SK-N-SH treated with all-trans-retinoic acid at 6 μM for 48 hours (cell line): ENCODE results near the gene GMNC.

Source experiments
- ATAC-seq: fragments of 200-7000 bp; cut with Tn5 transposase; 3 replicates; pipeline ENCODE4 v1.9.1; 2020; ENCODE audit warnings: mild to moderate bottlenecking, moderate library complexity
- ARNTL ChIP-seq: fragments of 450-650 bp; formaldehyde crosslinking; IDR thresholded peaks from 2 replicates; pipeline ENCODE4 v1.5.0; 2020; ENCODE audit warnings: low read depth, mild to moderate bottlenecking, moderate library complexity, borderline replicate concordance
- BACH2 ChIP-seq: fragments of 250-450 bp; sonication (Bioruptor Pico); IDR thresholded peaks from 2 replicates; pipeline ENCODE4 v1.9.0; 2021; ENCODE audit warnings: mild to moderate bottlenecking, borderline replicate concordance
- CSDC2 ChIP-seq: fragments of 250-450 bp; sonication (Bioruptor Pico); IDR thresholded peaks from 2 replicates; pipeline ENCODE4 v1.5.0; 2020; ENCODE audit warnings: mild to moderate bottlenecking, moderate library complexity
- GLIS3 ChIP-seq: fragments of 250-450 bp; sonication (Bioruptor Pico); IDR thresholded peaks from 2 replicates; pipeline ENCODE4 v1.5.0; 2020; ENCODE audit warnings: mild to moderate bottlenecking, moderate library complexity
- ISL1 ChIP-seq: fragments of 250-450 bp; sonication (Bioruptor Pico); IDR thresholded peaks from 2 replicates; pipeline ENCODE4 v2.1.2; 2022; ENCODE audit warnings: mild to moderate bottlenecking, moderate library complexity
- OSR1 ChIP-seq: fragments of 250-450 bp; sonication (Bioruptor Pico); IDR thresholded peaks from 2 replicates; pipeline ENCODE4 v1.8.0; 2022; ENCODE audit warnings: moderate library complexity, mild to moderate bottlenecking, inconsistent platforms
- PPARA ChIP-seq: fragments of 250-450 bp; sonication (Bioruptor Pico); IDR thresholded peaks from 2 replicates; pipeline ENCODE4 v1.5.0; 2020; ENCODE audit warnings: mild to moderate bottlenecking, borderline replicate concordance
- RARB ChIP-seq: fragments of 250-450 bp; sonication (Bioruptor Pico); IDR thresholded peaks from 2 replicates; pipeline ENCODE4 v1.8.0; 2021; ENCODE audit warnings: mild to moderate bottlenecking, moderate library complexity
- SNAI2 ChIP-seq: fragments of 250-450 bp; sonication (Bioruptor Pico); IDR thresholded peaks from 2 replicates; pipeline ENCODE4 v1.5.0; 2020; ENCODE audit warnings: mild to moderate bottlenecking, moderate library complexity
- TCF4 ChIP-seq: fragments of 250-450 bp; sonication (Bioruptor Pico); IDR thresholded peaks from 2 replicates; pipeline ENCODE4 v1.8.0; 2021; ENCODE audit warnings: mild to moderate bottlenecking, moderate library complexity, borderline replicate concordance
- TOX ChIP-seq: fragments of 250-450 bp; sonication (Bioruptor Pico); IDR thresholded peaks from 2 replicates; pipeline ENCODE4 v1.8.0; 2021; ENCODE audit warnings: mild to moderate bottlenecking, moderate library complexity, borderline replicate concordance
- ZC3H10 ChIP-seq: fragments of 250-450 bp; sonication (Bioruptor Pico); IDR thresholded peaks from 2 replicates; pipeline ENCODE4 v1.5.1; 2021; ENCODE audit warnings: mild to moderate bottlenecking, moderate library complexity
- ZFP30 ChIP-seq: fragments of 450-650 bp; formaldehyde crosslinking; IDR thresholded peaks from 2 replicates; pipeline ENCODE4 v1.5.0; 2022; ENCODE audit warnings: mild to moderate bottlenecking, moderate library complexity
- ZNF565 ChIP-seq: fragments of 450-650 bp; formaldehyde crosslinking; conservative IDR thresholded peaks from 2 replicates; pipeline ENCODE4 v1.5.0; 2020; ENCODE audit warnings: low read depth, mild to moderate bottlenecking, moderate library complexity
- ZNF70 ChIP-seq: fragments of 450-650 bp; formaldehyde crosslinking; IDR thresholded peaks from 2 replicates; pipeline ENCODE4 v1.5.0; 2020; ENCODE audit warnings: mild to moderate bottlenecking, moderate library complexity
- ZNF8 ChIP-seq: fragments of 450-650 bp; formaldehyde crosslinking; IDR thresholded peaks from 2 replicates; pipeline ENCODE4 v1.5.0; 2020; ENCODE audit warnings: mild to moderate bottlenecking, moderate library complexity
- TF ChIP-seq, protein P1 (sequence below): fragments of 250-450 bp; sonication (Bioruptor Pico); IDR thresholded peaks from 2 replicates; pipeline ENCODE4 v1.8.0; 2020; ENCODE audit warnings: mild to moderate bottlenecking, moderate library complexity, borderline replicate concordance
- TF ChIP-seq, protein P2 (sequence below): fragments of 250-450 bp; sonication (Bioruptor Pico); IDR thresholded peaks from 2 replicates; pipeline ENCODE4 v1.8.0; 2021; ENCODE audit warnings: low read depth, mild to moderate bottlenecking, moderate library complexity, borderline replicate concordance
- TF ChIP-seq, protein P3 (sequence below): fragments of 250-450 bp; sonication (Bioruptor Pico); IDR thresholded peaks from 2 replicates; pipeline ENCODE4 v1.5.0; 2020; ENCODE audit warnings: mild to moderate bottlenecking, moderate library complexity
- TF ChIP-seq, protein P4 (sequence below): fragments of 250-450 bp; sonication (Bioruptor Pico); IDR thresholded peaks from 2 replicates; pipeline ENCODE4 v1.5.1; 2021; ENCODE audit warnings: mild to moderate bottlenecking, moderate library complexity
- TF ChIP-seq, protein P5 (sequence below): fragments of 250-450 bp; sonication (Bioruptor Pico); IDR thresholded peaks from 2 replicates; pipeline ENCODE4 v1.5.1; 2020; ENCODE audit warnings: low read depth, mild to moderate bottlenecking, moderate library complexity

The GMNC gene

DNA sequence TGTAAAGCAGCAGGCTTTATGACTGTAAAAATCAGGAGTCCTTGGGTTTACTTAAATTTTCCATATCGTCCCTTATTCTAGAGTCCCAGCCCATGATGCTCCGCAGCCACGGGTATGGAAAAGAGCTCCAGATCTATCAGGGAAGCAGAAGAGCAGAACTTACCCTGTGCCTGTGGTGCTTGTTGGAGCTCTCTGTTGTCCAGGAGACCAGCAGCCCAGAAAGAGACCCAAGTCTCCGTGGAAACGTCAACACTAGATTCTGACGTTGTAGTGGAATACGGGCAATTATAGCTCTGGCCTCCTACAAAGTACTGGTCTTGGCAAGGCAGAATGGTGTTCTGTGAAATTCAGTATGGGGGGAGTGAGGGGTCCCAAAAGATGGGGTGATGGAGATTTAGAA lies 2.0 kb downstream of the GMNC start:
- no peak for ATAC-seq
- TF ChIP-seq, protein P1, sequence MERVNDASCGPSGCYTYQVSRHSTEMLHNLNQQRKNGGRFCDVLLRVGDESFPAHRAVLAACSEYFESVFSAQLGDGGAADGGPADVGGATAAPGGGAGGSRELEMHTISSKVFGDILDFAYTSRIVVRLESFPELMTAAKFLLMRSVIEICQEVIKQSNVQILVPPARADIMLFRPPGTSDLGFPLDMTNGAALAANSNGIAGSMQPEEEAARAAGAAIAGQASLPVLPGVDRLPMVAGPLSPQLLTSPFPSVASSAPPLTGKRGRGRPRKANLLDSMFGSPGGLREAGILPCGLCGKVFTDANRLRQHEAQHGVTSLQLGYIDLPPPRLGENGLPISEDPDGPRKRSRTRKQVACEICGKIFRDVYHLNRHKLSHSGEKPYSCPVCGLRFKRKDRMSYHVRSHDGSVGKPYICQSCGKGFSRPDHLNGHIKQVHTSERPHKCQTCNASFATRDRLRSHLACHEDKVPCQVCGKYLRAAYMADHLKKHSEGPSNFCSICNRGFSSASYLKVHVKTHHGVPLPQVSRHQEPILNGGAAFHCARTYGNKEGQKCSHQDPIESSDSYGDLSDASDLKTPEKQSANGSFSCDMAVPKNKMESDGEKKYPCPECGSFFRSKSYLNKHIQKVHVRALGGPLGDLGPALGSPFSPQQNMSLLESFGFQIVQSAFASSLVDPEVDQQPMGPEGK (CRISPR knock-in tag): no peak

DNA sequence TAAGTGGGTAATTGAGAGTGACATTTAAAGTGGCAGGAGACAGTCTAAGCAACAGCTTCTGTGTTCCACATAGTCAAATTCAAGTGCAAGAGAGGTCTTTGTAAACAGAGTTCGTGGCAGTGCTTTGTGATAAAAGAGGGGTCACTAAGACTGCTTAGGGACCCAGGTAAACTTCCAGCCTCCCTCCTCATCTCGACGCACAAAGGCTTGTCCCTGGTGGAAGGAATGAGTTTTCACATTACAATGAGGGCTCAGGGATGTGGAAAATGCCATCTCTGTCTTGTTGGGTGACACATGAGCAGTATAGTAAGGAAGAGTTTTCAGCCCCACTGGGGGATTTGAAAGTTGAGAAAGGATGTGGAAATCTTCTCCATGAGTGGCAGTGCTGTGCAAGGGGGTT lies 7.3 kb downstream of the GMNC start:
- TF ChIP-seq TCF4 (CRISPR knock-in tag): no peak
- TF ChIP-seq ZFP30 (CRISPR knock-in tag): no peak
- TF ChIP-seq ZC3H10: no peak
- no peak for TF ChIP-seq CSDC2 (CRISPR knock-in tag)
- no peak for TF ChIP-seq BACH2
- TF ChIP-seq, protein P2, sequence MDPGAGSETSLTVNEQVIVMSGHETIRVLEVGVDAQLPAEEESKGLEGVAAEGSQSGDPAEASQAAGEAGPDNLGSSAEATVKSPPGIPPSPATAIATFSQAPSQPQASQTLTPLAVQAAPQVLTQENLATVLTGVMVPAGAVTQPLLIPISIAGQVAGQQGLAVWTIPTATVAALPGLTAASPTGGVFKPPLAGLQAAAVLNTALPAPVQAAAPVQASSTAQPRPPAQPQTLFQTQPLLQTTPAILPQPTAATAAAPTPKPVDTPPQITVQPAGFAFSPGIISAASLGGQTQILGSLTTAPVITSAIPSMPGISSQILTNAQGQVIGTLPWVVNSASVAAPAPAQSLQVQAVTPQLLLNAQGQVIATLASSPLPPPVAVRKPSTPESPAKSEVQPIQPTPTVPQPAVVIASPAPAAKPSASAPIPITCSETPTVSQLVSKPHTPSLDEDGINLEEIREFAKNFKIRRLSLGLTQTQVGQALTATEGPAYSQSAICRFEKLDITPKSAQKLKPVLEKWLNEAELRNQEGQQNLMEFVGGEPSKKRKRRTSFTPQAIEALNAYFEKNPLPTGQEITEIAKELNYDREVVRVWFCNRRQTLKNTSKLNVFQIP (CRISPR knock-in tag): no peak
- no peak for TF ChIP-seq OSR1 (CRISPR knock-in tag)
- TF ChIP-seq ZNF565 (CRISPR knock-in tag): no peak
- no peak for TF ChIP-seq ZNF70
- no peak for TF ChIP-seq RARB (CRISPR knock-in tag)
- no peak for TF ChIP-seq SNAI2 (CRISPR knock-in tag)
- no peak for TF ChIP-seq GLIS3 (CRISPR knock-in tag)
- TF ChIP-seq, protein P1 (CRISPR knock-in tag): no peak
- TF ChIP-seq TOX (CRISPR knock-in tag): no peak
- TF ChIP-seq ARNTL: no peak

DNA sequence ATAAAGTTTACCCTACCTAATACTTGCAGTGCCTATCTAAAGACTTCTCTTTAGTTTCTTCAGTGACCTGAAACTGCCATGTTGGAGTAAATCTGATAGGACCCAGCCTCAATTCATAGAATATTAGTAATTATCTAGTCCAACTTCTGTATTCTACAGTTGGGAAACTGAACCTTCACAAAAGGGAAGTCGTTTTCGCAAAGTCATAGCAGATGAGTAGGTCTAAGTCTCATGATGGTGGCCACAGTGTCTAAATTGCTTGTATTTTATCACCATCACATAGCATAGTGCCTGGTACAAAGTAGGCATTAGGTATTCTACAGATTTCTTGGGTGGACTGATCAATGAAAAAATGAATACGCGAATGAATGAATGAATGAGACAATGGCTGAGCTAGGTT lies 8.4 kb downstream of the GMNC start:
- ATAC-seq: no peak
- no peak for TF ChIP-seq ZNF70
- TF ChIP-seq, protein P3, sequence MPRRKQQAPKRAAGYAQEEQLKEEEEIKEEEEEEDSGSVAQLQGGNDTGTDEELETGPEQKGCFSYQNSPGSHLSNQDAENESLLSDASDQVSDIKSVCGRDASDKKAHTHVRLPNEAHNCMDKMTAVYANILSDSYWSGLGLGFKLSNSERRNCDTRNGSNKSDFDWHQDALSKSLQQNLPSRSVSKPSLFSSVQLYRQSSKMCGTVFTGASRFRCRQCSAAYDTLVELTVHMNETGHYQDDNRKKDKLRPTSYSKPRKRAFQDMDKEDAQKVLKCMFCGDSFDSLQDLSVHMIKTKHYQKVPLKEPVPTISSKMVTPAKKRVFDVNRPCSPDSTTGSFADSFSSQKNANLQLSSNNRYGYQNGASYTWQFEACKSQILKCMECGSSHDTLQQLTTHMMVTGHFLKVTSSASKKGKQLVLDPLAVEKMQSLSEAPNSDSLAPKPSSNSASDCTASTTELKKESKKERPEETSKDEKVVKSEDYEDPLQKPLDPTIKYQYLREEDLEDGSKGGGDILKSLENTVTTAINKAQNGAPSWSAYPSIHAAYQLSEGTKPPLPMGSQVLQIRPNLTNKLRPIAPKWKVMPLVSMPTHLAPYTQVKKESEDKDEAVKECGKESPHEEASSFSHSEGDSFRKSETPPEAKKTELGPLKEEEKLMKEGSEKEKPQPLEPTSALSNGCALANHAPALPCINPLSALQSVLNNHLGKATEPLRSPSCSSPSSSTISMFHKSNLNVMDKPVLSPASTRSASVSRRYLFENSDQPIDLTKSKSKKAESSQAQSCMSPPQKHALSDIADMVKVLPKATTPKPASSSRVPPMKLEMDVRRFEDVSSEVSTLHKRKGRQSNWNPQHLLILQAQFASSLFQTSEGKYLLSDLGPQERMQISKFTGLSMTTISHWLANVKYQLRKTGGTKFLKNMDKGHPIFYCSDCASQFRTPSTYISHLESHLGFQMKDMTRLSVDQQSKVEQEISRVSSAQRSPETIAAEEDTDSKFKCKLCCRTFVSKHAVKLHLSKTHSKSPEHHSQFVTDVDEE (CRISPR knock-in tag): no peak
- no peak for TF ChIP-seq PPARA
- TF ChIP-seq, protein P2 (CRISPR knock-in tag): no peak
- no peak for TF ChIP-seq ZNF8 (CRISPR knock-in tag)
- no peak for TF ChIP-seq CSDC2 (CRISPR knock-in tag)
- no peak for TF ChIP-seq BACH2
- TF ChIP-seq TOX (CRISPR knock-in tag): no peak
- TF ChIP-seq, protein P1 (CRISPR knock-in tag): no peak
- TF ChIP-seq ISL1 (CRISPR knock-in tag): no peak
- TF ChIP-seq OSR1 (CRISPR knock-in tag): no peak
- TF ChIP-seq TCF4 (CRISPR knock-in tag): no peak
- TF ChIP-seq, protein P4, sequence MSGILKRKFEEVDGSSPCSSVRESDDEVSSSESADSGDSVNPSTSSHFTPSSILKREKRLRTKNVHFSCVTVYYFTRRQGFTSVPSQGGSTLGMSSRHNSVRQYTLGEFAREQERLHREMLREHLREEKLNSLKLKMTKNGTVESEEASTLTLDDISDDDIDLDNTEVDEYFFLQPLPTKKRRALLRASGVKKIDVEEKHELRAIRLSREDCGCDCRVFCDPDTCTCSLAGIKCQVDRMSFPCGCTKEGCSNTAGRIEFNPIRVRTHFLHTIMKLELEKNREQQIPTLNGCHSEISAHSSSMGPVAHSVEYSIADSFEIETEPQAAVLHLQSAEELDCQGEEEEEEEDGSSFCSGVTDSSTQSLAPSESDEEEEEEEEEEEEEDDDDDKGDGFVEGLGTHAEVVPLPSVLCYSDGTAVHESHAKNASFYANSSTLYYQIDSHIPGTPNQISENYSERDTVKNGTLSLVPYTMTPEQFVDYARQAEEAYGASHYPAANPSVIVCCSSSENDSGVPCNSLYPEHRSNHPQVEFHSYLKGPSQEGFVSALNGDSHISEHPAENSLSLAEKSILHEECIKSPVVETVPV: no peak
- no peak for TF ChIP-seq ARNTL
- TF ChIP-seq, protein P5, sequence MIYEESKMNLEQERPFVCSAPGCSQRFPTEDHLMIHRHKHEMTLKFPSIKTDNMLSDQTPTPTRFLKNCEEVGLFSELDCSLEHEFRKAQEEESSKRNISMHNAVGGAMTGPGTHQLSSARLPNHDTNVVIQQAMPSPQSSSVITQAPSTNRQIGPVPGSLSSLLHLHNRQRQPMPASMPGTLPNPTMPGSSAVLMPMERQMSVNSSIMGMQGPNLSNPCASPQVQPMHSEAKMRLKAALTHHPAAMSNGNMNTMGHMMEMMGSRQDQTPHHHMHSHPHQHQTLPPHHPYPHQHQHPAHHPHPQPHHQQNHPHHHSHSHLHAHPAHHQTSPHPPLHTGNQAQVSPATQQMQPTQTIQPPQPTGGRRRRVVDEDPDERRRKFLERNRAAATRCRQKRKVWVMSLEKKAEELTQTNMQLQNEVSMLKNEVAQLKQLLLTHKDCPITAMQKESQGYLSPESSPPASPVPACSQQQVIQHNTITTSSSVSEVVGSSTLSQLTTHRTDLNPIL: no peak
- TF ChIP-seq GLIS3 (CRISPR knock-in tag): no peak
- TF ChIP-seq, all 23 proteins: peak for 0

More for the DNA sequence above, 7.3 kb downstream of the GMNC start:
- no peak for ATAC-seq
